Gastrocnemius medialis (tissue), 4 donors: ENCODE measurements around the gene PDXK. TPM values are rescaled to one million over a fixed set of nuclear protein-coding genes. Genes with fewer than 3 reads are reported as not detected.
"Not testable (repeated sequence)": the region's sequence is repeated elsewhere in the genome, so short reads cannot be mapped to it uniquely, and the experiment has no call there.

ENCODE experiments used
- ATAC-seq, 2 donors: fragments of 150-250 bp; one replicate each; pipeline ENCODE4 v1.9.1; 2016
- DNase-seq, 2 donors: peaks; one replicate each; pipeline ENCODE4 v3.0.0-alpha.2; 2019
- H3K27ac ChIP-seq, 4 donors: fragments of 200-600 bp; sonication (generic); 1 replicate in 1 of 4; 2 replicates in 3 of 4; pipeline ENCODE4 v1.5.1; 2016 to 2018; ENCODE audit warnings: mild to moderate bottlenecking in 2 of 4, moderate library complexity in 1 of 4
- H3K27me3 ChIP-seq, 3 donors: fragments of 200-600 bp; sonication (generic) in 2 of 3; 1 replicate in 1 of 3; 2 replicates in 2 of 3; pipeline versions ENCODE4 v1.5.1 to v1.6.0; 2016 to 2019; ENCODE audit warnings: mild to moderate bottlenecking in 1 of 3, moderate library complexity in 1 of 3
- H3K36me3 ChIP-seq, 2 donors: fragments of 200-600 bp; sonication (generic) in 1 of 2; one replicate each; pipeline ENCODE4 v1.5.1; 2017 to 2018
- H3K4me1 ChIP-seq, 2 donors: fragments of 200-600 bp; sonication (generic) in 1 of 2; one replicate each; pipeline ENCODE4 v1.5.1; 2016 to 2017; ENCODE audit warnings: mild to moderate bottlenecking in 2 of 2
- H3K4me3 ChIP-seq, 4 donors: fragments of 200-600 bp; sonication (generic) in 3 of 4; 1 replicate in 1 of 4; 2 replicates in 3 of 4; pipeline ENCODE4 v1.5.1; 2016 to 2019; ENCODE audit warnings: mild to moderate bottlenecking in 2 of 4
- H3K9me3 ChIP-seq, 3 donors: fragments of 200-600 bp; sonication (generic) in 2 of 3; 1 replicate in 1 of 3; 2 replicates in 2 of 3; pipeline ENCODE4 v1.5.1; 2016 to 2019
- POLR2A ChIP-seq, 2 donors: fragments of 450-650 bp; IDR thresholded peaks; one replicate each; pipeline ENCODE4 v1.6.1; 2017; ENCODE audit warnings: antibody characterized with exemption in 2 of 2, mild to moderate bottlenecking in 2 of 2, moderate library complexity in 2 of 2
- in situ Hi-C, 4 donors: fragments of 200-750 bp; cut with MboI; loops; one replicate each; pipeline versions ENCODE4 v1.15.0 to v1.8.0; 2017; ENCODE audit warnings: low sequenced_read_pairs in 4 of 4
- intact Hi-C: fragments of 100-400 bp; cut with DNase I; formaldehyde crosslinking; loops from one replicate; pipeline ENCODE4 v1.15.1; 2023; ENCODE audit warnings: low total_unique reads
- total RNA-seq, 4 donors: library from RNA; depleted of rRNA; stranded (reverse); fragments of >200 nt; gene quantifications; one replicate each; pipeline versions ENCODE4 v1.1.0 to v1.2.3, GENCODE V29; 2016
- TF ChIP-seq, protein P1 (sequence below), 5 experiments: fragments of 450-650 bp in 3 of 5; fragments of 200-600 bp in 2 of 5; sonication (generic) in 2 of 5; IDR thresholded peaks in 4 of 5; conservative IDR thresholded peaks in 1 of 5; 1 replicate in 4 of 5; 2 replicates in 1 of 5; pipeline ENCODE4 v1.5.1; 2016 to 2019; ENCODE audit warnings: antibody characterized with exemption in 5 of 5, mild to moderate bottlenecking in 3 of 5, moderate library complexity in 3 of 5

The PDXK gene
- total RNA-seq, 4 donors from 2014 or later, result 12.4 to 39.2 (median 21.9) TPM

DNA sequence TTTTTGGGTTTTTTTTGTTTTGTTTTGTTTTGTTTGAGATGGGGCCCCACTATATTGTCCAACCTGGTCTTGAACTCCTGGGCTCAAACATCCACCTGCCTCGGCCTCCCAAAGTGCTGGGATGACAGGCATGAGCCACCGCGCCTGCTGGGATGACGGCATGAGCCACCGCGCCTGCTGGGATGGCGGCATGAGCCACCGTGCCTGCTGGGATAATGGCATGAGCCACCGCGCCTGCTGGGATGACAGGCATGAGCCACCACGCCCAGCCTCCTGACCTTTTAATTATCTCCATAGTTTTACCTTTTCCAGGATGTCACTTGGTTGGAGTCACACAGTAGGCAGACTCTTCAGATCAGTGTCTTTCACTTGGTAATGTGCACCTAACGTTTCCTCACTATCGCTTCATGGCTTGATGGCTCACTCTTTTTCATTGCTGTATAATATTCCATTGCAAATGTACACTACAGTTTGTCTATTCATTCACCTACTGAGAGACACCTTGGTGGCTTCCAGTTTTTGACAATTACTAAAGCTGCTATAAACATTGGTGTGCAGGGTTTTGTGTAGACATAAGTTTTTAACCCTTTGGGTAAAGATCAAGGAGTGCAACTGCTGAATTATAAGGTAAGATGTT lies 10.1 kb upstream of the PDXK start:
- no peak overlapping the region for H3K27ac ChIP-seq
- in situ Hi-C loops (loop anchor here in 1 of 4 donors (25.0 kb wide), 1 partner anchor 103 kb away; no protein-coding TSS in a partner anchor), intact Hi-C loops (no loop called here)
- H3K36me3 ChIP-seq, result no peaks in the 10 kb centered on the region
- no peaks in the 10 kb centered on the region for H3K9me3 ChIP-seq
- no peak for DNase-seq
- no peaks in the 10 kb centered on the region for H3K27me3 ChIP-seq
- no peak overlapping the region for H3K4me3 ChIP-seq
- TF ChIP-seq POLR2A (IDR thresholded peaks at IDR 0.05), result no peak
- TF ChIP-seq, protein P1, sequence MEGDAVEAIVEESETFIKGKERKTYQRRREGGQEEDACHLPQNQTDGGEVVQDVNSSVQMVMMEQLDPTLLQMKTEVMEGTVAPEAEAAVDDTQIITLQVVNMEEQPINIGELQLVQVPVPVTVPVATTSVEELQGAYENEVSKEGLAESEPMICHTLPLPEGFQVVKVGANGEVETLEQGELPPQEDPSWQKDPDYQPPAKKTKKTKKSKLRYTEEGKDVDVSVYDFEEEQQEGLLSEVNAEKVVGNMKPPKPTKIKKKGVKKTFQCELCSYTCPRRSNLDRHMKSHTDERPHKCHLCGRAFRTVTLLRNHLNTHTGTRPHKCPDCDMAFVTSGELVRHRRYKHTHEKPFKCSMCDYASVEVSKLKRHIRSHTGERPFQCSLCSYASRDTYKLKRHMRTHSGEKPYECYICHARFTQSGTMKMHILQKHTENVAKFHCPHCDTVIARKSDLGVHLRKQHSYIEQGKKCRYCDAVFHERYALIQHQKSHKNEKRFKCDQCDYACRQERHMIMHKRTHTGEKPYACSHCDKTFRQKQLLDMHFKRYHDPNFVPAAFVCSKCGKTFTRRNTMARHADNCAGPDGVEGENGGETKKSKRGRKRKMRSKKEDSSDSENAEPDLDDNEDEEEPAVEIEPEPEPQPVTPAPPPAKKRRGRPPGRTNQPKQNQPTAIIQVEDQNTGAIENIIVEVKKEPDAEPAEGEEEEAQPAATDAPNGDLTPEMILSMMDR (IDR thresholded peaks at IDR 0.05 in 4 of 5, conservative IDR thresholded peaks at IDR 0.05 in 1 of 5), result no peak
- H3K4me1 ChIP-seq, result peaks cover 0 to 8% of the 10 kb centered on the region in 2 donors
- ATAC-seq, result no peak

DNA sequence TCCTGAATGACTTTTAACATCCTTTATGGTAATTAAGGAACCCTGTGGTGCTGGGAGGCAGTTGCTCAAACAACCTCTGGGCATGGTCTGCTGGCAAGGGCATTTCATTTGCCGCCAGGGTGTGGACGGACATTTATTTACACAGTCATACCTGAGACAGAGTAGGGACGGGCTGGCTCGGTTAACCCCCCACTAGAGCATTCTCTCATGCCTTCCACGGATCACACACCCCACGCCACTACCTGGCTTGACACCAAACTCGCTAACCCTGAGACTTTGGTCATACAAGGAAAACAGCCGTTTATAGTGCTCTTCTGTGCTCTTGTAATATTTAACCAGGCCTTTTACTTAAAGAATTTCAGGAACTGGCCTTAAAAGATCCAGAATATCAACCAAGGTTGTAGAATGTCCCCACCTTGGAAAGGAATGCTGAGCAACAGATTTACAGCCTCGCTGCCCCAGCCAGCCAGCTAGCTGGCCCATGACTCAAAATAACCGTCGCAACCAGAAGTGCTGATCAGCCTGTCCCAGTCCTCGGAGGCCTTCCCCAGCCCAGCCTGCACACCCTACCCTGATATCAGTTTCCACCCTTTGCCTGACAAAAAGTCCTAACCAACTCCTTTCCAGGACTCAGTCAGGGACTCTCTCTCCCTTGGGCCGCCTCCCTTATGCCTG lies 6.5 kb upstream of the PDXK start:
- intact Hi-C loops (no loop called here), in situ Hi-C loops (loop anchor here in 1 of 4 donors (25.0 kb wide), 1 partner anchor 100 kb away; no protein-coding TSS in a partner anchor)
- H3K4me1 ChIP-seq, result peaks cover 0 to 8% of the 10 kb centered on the region in 2 donors
- no peak for DNase-seq
- H3K27me3 ChIP-seq, result no peaks in the 10 kb centered on the region
- no peaks in the 10 kb centered on the region for H3K36me3 ChIP-seq
- H3K9me3 ChIP-seq, result no peaks in the 10 kb centered on the region
- TF ChIP-seq, protein P1 (IDR thresholded peaks at IDR 0.05 in 4 of 5, conservative IDR thresholded peaks at IDR 0.05 in 1 of 5), result no peak
- TF ChIP-seq POLR2A (IDR thresholded peaks at IDR 0.05), result no peak
- peak overlapping the region; percentile 33 to 70 (median 56) for H3K27ac ChIP-seq
- no peak overlapping the region for H3K4me3 ChIP-seq
- ATAC-seq, result peak; percentile 80

DNA sequence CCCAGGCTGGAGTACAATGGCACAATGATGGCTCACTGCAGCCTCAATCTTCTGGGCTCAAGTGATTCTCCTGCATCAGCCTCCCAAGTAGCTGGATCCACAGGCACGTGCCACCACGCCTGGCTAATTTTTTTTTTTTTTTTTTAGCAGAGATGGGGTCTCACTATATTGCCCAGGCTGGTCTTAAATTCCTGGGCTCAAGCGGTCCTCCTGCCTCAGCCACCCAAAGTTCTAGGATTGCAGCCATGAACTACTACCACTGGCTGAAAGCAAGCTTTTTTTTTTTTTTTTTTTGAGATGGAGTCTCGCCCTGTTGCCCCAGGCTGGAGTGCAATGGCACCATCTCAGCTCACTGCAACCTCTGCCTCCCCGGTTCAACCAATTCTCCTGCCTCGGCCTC lies 5.8 kb upstream of the PDXK start:
- ATAC-seq, H3K4me1 ChIP-seq, H3K36me3 ChIP-seq, H3K9me3 ChIP-seq, H3K4me3 ChIP-seq, H3K27me3 ChIP-seq, intact Hi-C loops, DNase-seq: not testable (repeated sequence)
- in situ Hi-C loops, result loop anchor here in 1 of 4 donors (25.0 kb wide), 1 partner anchor 99 kb away; no protein-coding TSS in a partner anchor
- H3K27ac ChIP-seq, result peak overlapping the region in 2 of 4 donors; percentile 55 to 70

DNA sequence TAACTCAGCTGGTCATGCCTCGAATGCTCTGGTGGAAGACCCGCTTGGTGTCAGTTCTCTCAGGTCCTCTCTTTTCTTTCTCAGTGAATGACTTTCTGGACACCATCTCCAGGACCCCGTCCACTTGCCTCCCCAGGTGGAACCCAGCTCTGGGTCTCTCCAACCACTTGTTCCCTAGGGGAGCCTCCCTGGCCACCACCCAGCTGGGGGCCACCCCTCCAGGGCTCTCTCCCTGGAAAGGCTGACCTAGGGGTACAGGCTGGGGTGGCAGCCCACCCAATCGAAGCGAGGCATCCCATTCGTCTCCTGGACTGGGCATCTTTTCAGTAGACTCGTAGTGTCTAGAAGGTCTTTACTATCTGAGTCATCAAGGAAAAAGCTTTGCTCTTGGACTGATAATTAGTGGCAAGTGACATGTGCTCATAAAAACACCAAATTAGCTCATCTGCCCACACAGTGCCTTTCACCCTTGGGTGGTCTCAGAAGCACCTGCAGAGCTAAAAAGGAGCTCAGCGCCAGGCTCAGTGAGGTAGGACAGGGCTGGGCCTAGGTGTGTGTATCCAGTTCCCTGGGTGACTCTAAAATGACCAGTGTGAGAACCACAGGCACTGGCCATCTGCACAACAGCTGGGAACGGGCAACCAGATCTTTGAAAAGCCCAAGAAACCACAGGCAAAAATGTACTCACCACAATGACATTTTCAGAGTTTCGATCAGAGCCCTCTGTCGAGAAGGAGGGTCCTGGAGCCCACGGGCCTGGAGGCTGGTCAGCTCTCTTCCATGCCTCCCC lies 2.4 kb upstream of the PDXK start:
- TF ChIP-seq, protein P1 (IDR thresholded peaks at IDR 0.05 in 4 of 5, conservative IDR thresholded peaks at IDR 0.05 in 1 of 5), result no peak
- TF ChIP-seq POLR2A (IDR thresholded peaks at IDR 0.05), result no peak
- Histone ChIP-seq H3K9me3 (no peaks in the 10 kb centered on the region), H3K36me3 (no peaks in the 10 kb centered on the region), H3K27me3 (no peaks in the 10 kb centered on the region), H3K4me3 (no peak overlapping the region), H3K27ac (no peak overlapping the region), H3K4me1 (peaks cover 13 to 26% of the 10 kb centered on the region in 2 donors)
- DNase-seq, result no peak
- no peak for ATAC-seq
- in situ Hi-C loops (loop anchor here in 1 of 4 donors (25.0 kb wide), 1 partner anchor 96 kb away; no protein-coding TSS in a partner anchor), intact Hi-C loops (loop anchor here (5.0 kb wide), 1 partner anchor 59 kb away; the partner anchor contains the start of genes HSF2BP and RRP1B)
